ENCODE results near the gene GTPBP6.

GTPBP6 gene

GRCh38 chrX:361231-362145 lies 42.9 kb upstream of the GTPBP6 start:
- H3K4me3 ChIP-seq (ENCODE audit: low read depth, low read length) = no peak overlapping the region
- no peak for TF ChIP-seq CTCF (IDR thresholded peaks at IDR 0.05; ENCODE audit: control insufficient read depth, extremely low read depth, insufficient read depth)
- no peak for DNase-seq (ENCODE audit: low read depth)

GRCh38 chrX:360496-361150 lies 42.0 kb upstream of the GTPBP6 start:
- no peak for TF ChIP-seq CTCF (IDR thresholded peaks at IDR 0.05; ENCODE audit: control insufficient read depth, extremely low read depth, insufficient read depth)
- no peak overlapping the region for H3K4me3 ChIP-seq (ENCODE audit: low read depth, low read length)
- DNase-seq (ENCODE audit: low read depth) = no peak

DNA sequence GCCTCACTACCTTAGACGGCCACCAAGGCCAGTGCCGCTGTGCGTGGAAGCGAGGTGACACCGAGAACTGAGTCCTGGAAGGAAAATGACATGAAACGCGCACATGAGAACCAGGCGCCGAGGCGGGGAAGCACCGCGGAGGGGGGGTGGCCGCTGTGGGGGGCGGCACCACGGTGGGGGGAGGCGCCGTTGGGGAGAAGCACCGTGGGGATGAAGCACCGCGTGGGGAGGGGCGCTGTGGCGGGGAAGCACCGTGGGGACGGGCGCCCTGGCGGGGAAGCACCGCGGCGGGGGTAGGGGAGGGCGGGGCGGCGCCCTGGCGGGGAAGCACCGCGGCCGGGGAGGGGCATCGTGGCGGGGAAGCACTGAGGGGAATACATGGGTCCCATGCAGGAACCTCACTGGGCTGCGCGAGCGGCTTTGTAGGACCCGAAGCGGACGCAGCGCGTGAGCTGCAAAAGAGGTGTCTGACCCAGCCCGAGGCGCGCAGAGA lies 40.1 kb upstream of the GTPBP6 start:
- no peak for DNase-seq (ENCODE audit: low read depth)
- no peak for TF ChIP-seq CTCF (IDR thresholded peaks at IDR 0.05; ENCODE audit: control insufficient read depth, extremely low read depth, insufficient read depth)
- H3K4me3 ChIP-seq (ENCODE audit: low read depth, low read length) = no peak overlapping the region

DNA sequence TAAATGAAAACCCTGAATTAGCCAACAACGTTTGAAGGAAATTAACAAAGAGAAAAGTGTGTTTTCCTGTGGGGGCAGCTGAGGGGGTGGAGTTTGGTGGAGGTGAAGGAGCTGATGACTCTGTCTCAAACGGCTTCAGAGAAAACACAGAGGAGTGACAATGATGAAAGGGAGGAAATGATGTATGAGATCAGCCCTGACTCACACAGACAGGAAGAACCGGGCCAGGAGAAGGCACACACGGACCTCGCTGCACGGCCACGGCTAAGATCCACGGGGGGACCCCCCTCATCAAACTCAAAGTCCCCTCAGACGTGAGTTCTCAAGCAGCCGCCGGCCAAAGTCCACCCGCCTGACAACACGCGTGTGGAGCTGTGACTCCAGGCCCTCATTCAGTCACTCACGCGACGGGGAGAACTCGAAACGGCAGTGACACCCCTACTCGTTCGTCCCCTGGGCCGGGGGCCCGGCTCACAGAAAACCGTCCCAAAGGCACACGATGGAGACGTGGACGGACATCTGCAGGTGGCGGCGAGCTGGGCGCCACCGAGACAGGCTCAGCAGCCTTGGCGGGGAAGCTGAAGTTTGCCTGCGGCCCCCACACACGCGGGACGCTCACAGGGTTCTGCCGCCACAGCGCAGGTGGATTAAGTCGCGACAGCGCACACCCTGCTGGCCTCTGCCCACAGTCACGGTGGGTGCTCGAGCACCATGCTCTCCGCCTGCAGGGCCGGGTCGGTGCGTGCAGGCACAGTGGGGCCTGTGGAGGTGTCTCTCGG lies 39.3 kb upstream of the GTPBP6 start:
- no peak overlapping the region for H3K4me3 ChIP-seq (ENCODE audit: low read depth, low read length)
- TF ChIP-seq CTCF (IDR thresholded peaks at IDR 0.05; ENCODE audit: control insufficient read depth, extremely low read depth, insufficient read depth) = no peak
- DNase-seq (ENCODE audit: low read depth) = no peak

DNA sequence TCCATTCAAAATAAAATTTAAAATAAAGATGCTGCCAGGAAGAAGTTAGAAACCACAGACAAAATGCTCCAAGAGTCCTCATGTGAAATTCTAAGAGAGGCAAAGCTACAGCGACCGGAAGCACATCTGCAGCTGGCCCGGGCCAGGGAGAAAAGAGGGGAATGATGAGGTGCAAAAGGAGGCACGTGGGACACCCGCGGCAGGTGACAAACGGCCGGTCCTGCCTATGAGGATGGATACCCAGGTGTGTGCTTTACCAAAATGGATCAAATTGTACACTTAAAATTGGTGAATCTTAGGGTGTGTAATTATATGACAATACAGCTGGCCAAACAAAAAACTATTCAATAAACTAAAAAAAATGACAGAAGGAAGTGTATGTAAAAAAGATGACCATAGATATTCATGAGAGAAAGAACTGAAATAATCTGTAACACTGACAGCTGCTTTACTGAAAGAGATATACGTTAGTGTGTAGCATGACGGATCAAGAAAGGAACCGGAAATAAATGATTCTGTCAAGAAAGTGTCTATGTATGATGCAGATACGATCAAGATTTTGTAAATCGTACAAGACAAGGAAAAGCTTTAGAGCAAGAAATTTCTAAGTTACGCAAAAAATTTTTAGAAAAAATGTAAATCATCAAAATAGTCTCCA lies 38.6 kb upstream of the GTPBP6 start:
- no peak overlapping the region for H3K4me3 ChIP-seq (ENCODE audit: low read depth, low read length)
- no peak for DNase-seq (ENCODE audit: low read depth)
- TF ChIP-seq CTCF (IDR thresholded peaks at IDR 0.05; ENCODE audit: control insufficient read depth, extremely low read depth, insufficient read depth) = no peak

GRCh38 chrX:356385-357034 lies 37.9 kb upstream of the GTPBP6 start:
- no peak for TF ChIP-seq CTCF (IDR thresholded peaks at IDR 0.05; ENCODE audit: control insufficient read depth, extremely low read depth, insufficient read depth)
- no peak overlapping the region for H3K4me3 ChIP-seq (ENCODE audit: low read depth, low read length)
- no peak for DNase-seq (ENCODE audit: low read depth)

Measured in LNCaP clone FGC (cell line).